HK-2 (cell line): ENCODE measurements around the gene MYH10.

Experiments
- DNase-seq: peaks from one replicate; pipeline ENCODE4 v3.0.0-alpha.2; 2018; ENCODE audit not compliant: unreplicated experiment

MYH10 gene

GRCh38 chr17:8649157-8650118 lies 18.9 kb upstream of the MYH10 start:
- no peak for DNase-seq

- DNase-seq, result no peak
Measured at GRCh38 chr17:8647956-8648355, 17.4 kb upstream of the MYH10 start.

- no peak for DNase-seq
Measured at GRCh38 chr17:8647202-8647601, 16.7 kb upstream of the MYH10 start.

GRCh38 chr17:8644507-8644902 lies 14.0 kb upstream of the MYH10 start:
- no peak for DNase-seq

GRCh38 chr17:8643855-8644506 lies 13.5 kb upstream of the MYH10 start:
- DNase-seq, result no peak

GRCh38 chr17:8639709-8640108 lies 9.2 kb upstream of the MYH10 start:
- DNase-seq, result no peak

GRCh38 chr17:8632061-8632460 lies 1.5 kb upstream of the MYH10 start:
- no peak for DNase-seq

- no peak for DNase-seq
Measured at GRCh38 chr17:8631554-8631877, 991 bp upstream of the MYH10 start.

GRCh38 chr17:8630802-8631553 lies 453 bp upstream of the MYH10 start:
- peak; percentile 100 for DNase-seq

- DNase-seq, result peak; percentile 48
Measured at GRCh38 chr17:8629371-8630226, 926 bp downstream of the MYH10 start.

GRCh38 chr17:8628609-8629169 lies 1.8 kb downstream of the MYH10 start:
- DNase-seq, result no peak

GRCh38 chr17:8628172-8628571 lies 2.4 kb downstream of the MYH10 start:
- no peak for DNase-seq

- DNase-seq, result no peak
Measured at GRCh38 chr17:8623591-8623990, 6.9 kb downstream of the MYH10 start.

- no peak for DNase-seq
Measured at GRCh38 chr17:8622191-8622590, 8.3 kb downstream of the MYH10 start.

GRCh38 chr17:8621585-8621984 lies 8.9 kb downstream of the MYH10 start:
- no peak for DNase-seq

GRCh38 chr17:8619294-8619693 lies 11.2 kb downstream of the MYH10 start:
- no peak for DNase-seq

GRCh38 chr17:8618825-8619224 lies 11.7 kb downstream of the MYH10 start:
- DNase-seq, result no peak

GRCh38 chr17:8614988-8615387 lies 15.5 kb downstream of the MYH10 start:
- no peak for DNase-seq

- no peak for DNase-seq
Measured at GRCh38 chr17:8611619-8612298, 18.8 kb downstream of the MYH10 start.

GRCh38 chr17:8611137-8611536 lies 19.4 kb downstream of the MYH10 start:
- DNase-seq, result no peak

GRCh38 chr17:8610558-8610957 lies 20.0 kb downstream of the MYH10 start:
- no peak for DNase-seq
